Measurements from ENCODE around the gene STK24. TPM values are rescaled to one million over a fixed set of nuclear protein-coding genes. Genes with fewer than 3 reads are reported as not detected.
"Not testable (repeated sequence)": the region's sequence is repeated elsewhere in the genome, so short reads cannot be mapped to it uniquely, and the experiment has no call there.

STK24 gene
- 10 to 100 TPM; 10.8 to 18.8 (median 15.8) TPM for polyA plus RNA-seq

- peak; percentile 74 to 76 (median 76) for DNase-seq
- Mint-ChIP-seq H3K27ac (peak within 1 kb of the TSS; percentile 90 to 96 (median 92)), H3K36me3 (no peaks in the 10 kb centered on the region), H3K9me3 (no peaks in the 10 kb centered on the region), H3K4me3 (peak within 1 kb of the TSS; percentile 88 to 93 (median 93)), H3K27me3 (ENCODE audit: low read depth in 3 of 3) (peaks cover 1 to 18% (median 9%) of the 10 kb centered on the region in 3 donors), H3K4me1 (peaks cover 34 to 42% of the 10 kb centered on the region in 2 donors)
Measured at GRCh38 chr13:98576963-98577835, at the start of gene STK24. TSS of gene STK24 (minus strand) at chr13:98577107. CDS start at chr13:98576786, 321 bp downstream.

- Mint-ChIP-seq H3K4me1 (no peaks in the 10 kb centered on the region), H3K4me3 (no peak overlapping the region), H3K27ac (no peak overlapping the region), H3K9me3 (no peaks in the 10 kb centered on the region), H3K27me3 (ENCODE audit: low read depth in 3 of 3) (peaks cover under 1 to 6% (median 5%) of the 10 kb centered on the region in 3 donors), H3K36me3 (no peaks in the 10 kb centered on the region)
- DNase-seq, result no peak
Measured at GRCh38 chr13:98626298-98626935, 49.5 kb upstream of the STK24 start.

GRCh38 chr13:98624589-98624988, 47.7 kb upstream of the STK24 start:
- not testable (repeated sequence) for DNase-seq; H3K4me1 Mint-ChIP-seq; H3K27ac Mint-ChIP-seq; H3K4me3 Mint-ChIP-seq; H3K27me3 Mint-ChIP-seq (ENCODE audit: low read depth in 3 of 3); H3K9me3 Mint-ChIP-seq; H3K36me3 Mint-ChIP-seq

- Mint-ChIP-seq H3K4me1 (no peaks in the 10 kb centered on the region), H3K9me3 (no peaks in the 10 kb centered on the region), H3K36me3 (no peaks in the 10 kb centered on the region), H3K27me3 (ENCODE audit: low read depth in 3 of 3) (peaks cover 0 to 6% (median 6%) of the 10 kb centered on the region in 3 donors), H3K4me3 (no peak overlapping the region), H3K27ac (no peak overlapping the region)
- no peak for DNase-seq
Measured at GRCh38 chr13:98622931-98623331, 46.0 kb upstream of the STK24 start.

- Mint-ChIP-seq H3K9me3 (no peaks in the 10 kb centered on the region), H3K27ac (no peak overlapping the region), H3K4me3 (no peak overlapping the region), H3K27me3 (ENCODE audit: low read depth in 3 of 3) (peaks cover 0 to 10% (median 5%) of the 10 kb centered on the region in 3 donors), H3K4me1 (no peaks in the 10 kb centered on the region), H3K36me3 (no peaks in the 10 kb centered on the region)
- no peak for DNase-seq
Measured at GRCh38 chr13:98619556-98619955, 42.6 kb upstream of the STK24 start.

GRCh38 chr13:98615595-98615994, 38.7 kb upstream of the STK24 start:
- peaks cover 2 to 16% (median 4%) of the 10 kb centered on the region in 3 donors for H3K27me3 Mint-ChIP-seq (ENCODE audit: low read depth in 3 of 3)
- not testable (repeated sequence) for H3K36me3 Mint-ChIP-seq, DNase-seq, H3K4me3 Mint-ChIP-seq, H3K27ac Mint-ChIP-seq, H3K9me3 Mint-ChIP-seq, H3K4me1 Mint-ChIP-seq

GRCh38 chr13:98613591-98613990, 36.7 kb upstream of the STK24 start:
- no peak for DNase-seq
- Mint-ChIP-seq H3K4me1 (no peaks in the 10 kb centered on the region), H3K27ac (no peak overlapping the region), H3K36me3 (no peaks in the 10 kb centered on the region), H3K27me3 (ENCODE audit: low read depth in 3 of 3) (peaks cover 2 to 14% (median 3%) of the 10 kb centered on the region in 3 donors), H3K4me3 (no peak overlapping the region), H3K9me3 (no peaks in the 10 kb centered on the region)

- H3K4me1 Mint-ChIP-seq, result no peaks in the 10 kb centered on the region
- no peak overlapping the region for H3K27ac Mint-ChIP-seq
- DNase-seq, result no peak
- no peaks in the 10 kb centered on the region for H3K9me3 Mint-ChIP-seq
- peaks cover 2 to 11% (median 7%) of the 10 kb centered on the region in 3 donors for H3K27me3 Mint-ChIP-seq (ENCODE audit: low read depth in 3 of 3)
- H3K36me3 Mint-ChIP-seq, result no peaks in the 10 kb centered on the region
- H3K4me3 Mint-ChIP-seq, result no peak overlapping the region
Measured at GRCh38 chr13:98609756-98610155, 32.8 kb upstream of the STK24 start.

GRCh38 chr13:98606296-98606695, 29.4 kb upstream of the STK24 start:
- H3K27me3 Mint-ChIP-seq (ENCODE audit: low read depth in 3 of 3), result peaks cover 3 to 6% (median 3%) of the 10 kb centered on the region in 3 donors
- no peak for DNase-seq
- H3K4me3 Mint-ChIP-seq, result no peak overlapping the region
- no peak overlapping the region for H3K27ac Mint-ChIP-seq
- no peaks in the 10 kb centered on the region for H3K4me1 Mint-ChIP-seq
- H3K36me3 Mint-ChIP-seq, result no peaks in the 10 kb centered on the region
- no peaks in the 10 kb centered on the region for H3K9me3 Mint-ChIP-seq

- Mint-ChIP-seq H3K27ac (no peak overlapping the region), H3K4me3 (no peak overlapping the region), H3K4me1 (peaks cover 0 to 2% of the 10 kb centered on the region in 2 donors), H3K36me3 (no peaks in the 10 kb centered on the region), H3K9me3 (no peaks in the 10 kb centered on the region), H3K27me3 (ENCODE audit: low read depth in 3 of 3) (peaks cover 0 to 4% (median 3%) of the 10 kb centered on the region in 3 donors)
- DNase-seq, result no peak
Measured at GRCh38 chr13:98599502-98600328, 22.8 kb upstream of the STK24 start.

GRCh38 chr13:98598043-98598442, 21.1 kb upstream of the STK24 start:
- Mint-ChIP-seq H3K27ac (no peak overlapping the region), H3K9me3 (no peaks in the 10 kb centered on the region), H3K36me3 (no peaks in the 10 kb centered on the region), H3K27me3 (ENCODE audit: low read depth in 3 of 3) (peaks cover 2 to 4% (median 3%) of the 10 kb centered on the region in 3 donors), H3K4me1 (peaks cover 0 to 2% of the 10 kb centered on the region in 2 donors), H3K4me3 (no peak overlapping the region)
- DNase-seq, result no peak

- Mint-ChIP-seq H3K27me3 (ENCODE audit: low read depth in 3 of 3) (peaks cover 1 to 3% (median 2%) of the 10 kb centered on the region in 3 donors), H3K27ac (no peak overlapping the region), H3K36me3 (no peaks in the 10 kb centered on the region), H3K9me3 (no peaks in the 10 kb centered on the region), H3K4me3 (no peak overlapping the region), H3K4me1 (peaks cover 0 to 2% of the 10 kb centered on the region in 2 donors)
- DNase-seq, result no peak
Measured at GRCh38 chr13:98595134-98595533, 18.2 kb upstream of the STK24 start.

- no peaks in the 10 kb centered on the region for H3K36me3 Mint-ChIP-seq
- H3K9me3 Mint-ChIP-seq, result no peaks in the 10 kb centered on the region
- no peak overlapping the region for H3K4me3 Mint-ChIP-seq
- peaks cover 0 to 2% of the 10 kb centered on the region in 2 donors for H3K4me1 Mint-ChIP-seq
- H3K27ac Mint-ChIP-seq, result no peak overlapping the region
- H3K27me3 Mint-ChIP-seq (ENCODE audit: low read depth in 3 of 3), result peaks cover 1 to 5% (median 1%) of the 10 kb centered on the region in 3 donors
- no peak for DNase-seq
Measured at GRCh38 chr13:98592362-98592732, 15.4 kb upstream of the STK24 start.

Measured in immature natural killer cell (primary cell).